SJCRH30 (cell line): ENCODE data around the gene MCF2L. TPM values are rescaled to one million over a fixed set of nuclear protein-coding genes. Genes with fewer than 3 reads are reported as not detected.
A peak's percentile ranks its signal among the peaks of the same experiment; 100 is the strongest.
"Not testable (repeated sequence)": the region's sequence is repeated elsewhere in the genome, so short reads cannot be mapped to it uniquely, and the experiment has no call there.

Experiments used
- DNase-seq, 2 experiments: peaks; one replicate each; pipeline ENCODE4 v3.0.0-alpha.2; 2015 to 2020
- H3K27ac ChIP-seq: fragments of 250-450 bp; sonication (Bioruptor Pico); 2 replicates; pipeline ENCODE4 v1.5.1; 2020; ENCODE audit warnings: mild to moderate bottlenecking, moderate library complexity
- H3K27me3 ChIP-seq: fragments of 250-450 bp; sonication (Bioruptor Pico); 2 replicates; pipeline ENCODE4 v1.5.1; 2020; ENCODE audit warnings: mild to moderate bottlenecking, moderate library complexity
- H3K36me3 ChIP-seq: fragments of 250-450 bp; sonication (Bioruptor Pico); 2 replicates; pipeline ENCODE4 v1.5.1; 2020; ENCODE audit warnings: mild to moderate bottlenecking, moderate library complexity
- H3K4me1 ChIP-seq: fragments of 250-450 bp; sonication (Bioruptor Pico); 2 replicates; pipeline ENCODE4 v1.5.1; 2020; ENCODE audit warnings: mild to moderate bottlenecking, moderate library complexity
- H3K4me3 ChIP-seq: fragments of 250-450 bp; sonication (Bioruptor Pico); 2 replicates; pipeline ENCODE4 v1.5.1; 2020; ENCODE audit warnings: mild to moderate bottlenecking, moderate library complexity
- H3K9me3 ChIP-seq: fragments of 250-450 bp; sonication (Bioruptor Pico); replicated peaks from 2 replicates; pipeline ENCODE4 v1.5.1; 2020; ENCODE audit warnings: mild to moderate bottlenecking, moderate library complexity
- total RNA-seq: library from RNA; depleted of rRNA; stranded (reverse); fragments of >200 nt; shearing (Covaris generic); gene quantifications from 2 replicates; pipeline ENCODE4 v1.2.3, GENCODE V29; 2014

The MCF2L gene
- total RNA-seq, 1 experiment from 2014 or later: 4.4 TPM

DNA sequence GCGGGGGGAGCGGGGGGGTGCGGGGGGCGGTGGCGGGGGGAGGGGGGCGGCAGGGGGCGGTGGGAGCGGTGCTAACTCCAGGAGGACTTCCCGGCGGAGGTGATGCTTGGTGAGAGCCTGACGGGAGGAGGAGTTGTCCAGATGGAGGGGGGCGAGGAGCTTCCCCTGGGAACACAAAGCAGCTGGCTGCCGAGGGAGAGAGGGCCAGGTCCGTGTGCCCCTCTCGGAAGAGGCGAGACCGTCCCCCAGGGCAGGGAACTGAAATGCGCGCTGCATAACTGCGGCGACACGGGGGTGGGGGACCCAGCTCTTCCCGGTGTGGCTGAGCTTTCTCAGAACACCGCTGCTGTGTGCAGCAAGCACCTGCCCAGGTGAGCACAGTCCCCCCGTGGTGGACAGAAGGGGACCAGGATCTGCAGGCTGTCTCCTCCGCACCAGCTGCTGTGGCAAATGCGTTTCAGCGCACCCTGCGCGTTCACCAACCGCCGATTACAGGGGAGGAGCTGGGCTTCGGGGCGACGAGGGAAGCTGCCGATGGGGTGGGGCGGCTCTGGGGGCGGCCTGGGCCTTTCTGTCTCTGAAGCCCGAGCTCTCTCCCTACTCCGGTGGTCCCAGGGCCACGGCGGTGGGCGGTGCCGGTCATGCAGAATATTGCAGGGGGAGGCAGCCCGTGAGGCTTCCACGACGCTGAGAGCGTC lies 81.9 kb downstream of the MCF2L start:
- Histone ChIP-seq H3K4me1 (no peaks in the 10 kb centered on the region), H3K27me3 (no peaks in the 10 kb centered on the region), H3K36me3 (no peaks in the 10 kb centered on the region), H3K4me3 (no peak overlapping the region), H3K27ac (no peak overlapping the region), H3K9me3 (no peaks in the 10 kb centered on the region)
- DNase-seq: no peak

DNA sequence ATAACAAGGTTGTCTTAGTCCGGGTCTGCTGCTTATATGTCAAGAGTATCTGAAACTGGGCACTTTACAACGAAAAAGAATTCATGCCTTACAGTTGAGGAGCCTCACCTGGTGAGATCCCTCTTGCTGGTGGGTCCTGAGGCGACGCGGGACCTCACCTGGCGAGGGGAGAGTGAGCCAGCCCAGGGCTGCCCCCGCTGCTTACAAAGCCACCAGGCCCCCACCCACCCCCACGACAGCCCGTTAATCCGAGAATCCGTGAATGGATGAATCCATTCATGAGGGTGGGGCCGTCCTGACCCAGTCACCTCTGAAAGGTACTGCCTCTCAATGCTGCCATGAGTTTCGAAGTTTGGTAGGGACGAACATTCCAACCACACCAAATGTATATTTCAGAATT lies 82.6 kb downstream of the MCF2L start:
- H3K27me3 ChIP-seq: no peaks in the 10 kb centered on the region
- H3K4me1 ChIP-seq: no peaks in the 10 kb centered on the region
- H3K36me3 ChIP-seq: no peaks in the 10 kb centered on the region
- no peak overlapping the region for H3K4me3 ChIP-seq
- no peak overlapping the region for H3K27ac ChIP-seq
- DNase-seq: no peak
- H3K9me3 ChIP-seq: no peaks in the 10 kb centered on the region

DNA sequence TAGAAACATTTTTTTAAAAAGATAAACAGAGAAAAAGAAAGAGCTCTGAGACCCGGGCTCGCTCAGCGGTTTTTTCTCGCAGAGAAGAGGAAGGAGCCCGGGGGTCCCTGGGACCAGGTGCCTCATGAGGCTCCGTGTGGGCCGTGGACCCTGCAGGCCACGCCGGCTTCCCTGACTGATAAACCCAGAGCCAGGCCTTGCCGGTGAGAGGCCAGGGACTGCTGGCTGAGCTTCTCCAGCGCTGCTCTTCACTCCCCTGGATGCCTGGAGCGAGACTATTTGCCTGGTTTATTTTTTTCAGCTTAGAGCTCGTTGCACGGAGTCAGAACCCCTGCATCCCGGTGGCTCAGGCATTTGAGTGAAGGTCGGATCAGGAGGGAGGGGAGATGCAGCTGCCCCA lies 83.2 kb downstream of the MCF2L start:
- H3K4me1 ChIP-seq: no peaks in the 10 kb centered on the region
- no peaks in the 10 kb centered on the region for H3K36me3 ChIP-seq
- no peak overlapping the region for H3K27ac ChIP-seq
- H3K27me3 ChIP-seq: no peaks in the 10 kb centered on the region
- no peaks in the 10 kb centered on the region for H3K9me3 ChIP-seq
- DNase-seq: no peak
- no peak overlapping the region for H3K4me3 ChIP-seq

DNA sequence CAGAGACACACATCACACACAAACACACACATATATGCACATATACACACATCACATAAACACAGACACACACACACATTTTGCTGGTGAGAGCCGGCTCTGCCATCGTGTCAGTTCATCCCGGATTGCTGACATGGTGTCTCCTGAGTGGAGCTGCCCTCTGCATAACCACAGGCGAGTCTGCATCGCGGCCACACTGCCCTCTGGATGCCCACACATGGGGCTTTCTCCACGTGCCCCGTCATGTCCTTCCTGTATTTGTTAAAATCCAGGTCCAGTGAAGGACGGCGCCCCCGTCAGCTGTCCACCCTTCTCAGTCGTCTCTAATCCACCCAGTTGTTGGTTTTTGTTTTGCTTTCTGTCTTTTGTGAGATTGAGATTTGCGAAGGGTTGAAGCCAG lies 84.0 kb downstream of the MCF2L start:
- H3K9me3 ChIP-seq: no peaks in the 10 kb centered on the region
- H3K4me1 ChIP-seq: no peaks in the 10 kb centered on the region
- H3K27ac ChIP-seq: no peak overlapping the region
- DNase-seq: peak in 1 of 2 experiments; percentile 22
- H3K27me3 ChIP-seq: no peaks in the 10 kb centered on the region
- H3K36me3 ChIP-seq: no peaks in the 10 kb centered on the region
- no peak overlapping the region for H3K4me3 ChIP-seq

DNA sequence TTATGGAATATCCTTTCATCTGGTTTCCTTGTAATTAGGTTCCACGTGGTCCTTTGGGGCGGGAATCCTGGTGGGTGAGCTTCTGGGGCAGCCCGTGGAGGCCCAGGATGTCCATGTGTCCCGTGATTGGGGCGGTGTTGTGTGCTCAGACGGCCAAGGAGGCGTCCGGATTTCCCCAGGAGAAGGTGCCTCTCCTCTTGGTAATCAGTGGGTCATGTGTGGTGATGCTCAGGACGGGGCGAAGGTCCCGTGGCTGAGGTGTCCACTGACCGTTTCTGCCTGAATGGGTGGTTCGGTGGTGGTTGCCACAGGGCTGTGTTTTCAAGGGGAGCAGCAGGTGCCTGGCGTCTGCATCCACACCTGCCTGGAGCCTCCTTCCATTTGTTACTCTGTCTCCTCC lies 84.4 kb downstream of the MCF2L start:
- Histone ChIP-seq H3K4me3 (no peak overlapping the region), H3K4me1 (no peaks in the 10 kb centered on the region), H3K27me3 (no peaks in the 10 kb centered on the region), H3K27ac (no peak overlapping the region), H3K36me3 (no peaks in the 10 kb centered on the region), H3K9me3 (no peaks in the 10 kb centered on the region)
- no peak for DNase-seq

DNA sequence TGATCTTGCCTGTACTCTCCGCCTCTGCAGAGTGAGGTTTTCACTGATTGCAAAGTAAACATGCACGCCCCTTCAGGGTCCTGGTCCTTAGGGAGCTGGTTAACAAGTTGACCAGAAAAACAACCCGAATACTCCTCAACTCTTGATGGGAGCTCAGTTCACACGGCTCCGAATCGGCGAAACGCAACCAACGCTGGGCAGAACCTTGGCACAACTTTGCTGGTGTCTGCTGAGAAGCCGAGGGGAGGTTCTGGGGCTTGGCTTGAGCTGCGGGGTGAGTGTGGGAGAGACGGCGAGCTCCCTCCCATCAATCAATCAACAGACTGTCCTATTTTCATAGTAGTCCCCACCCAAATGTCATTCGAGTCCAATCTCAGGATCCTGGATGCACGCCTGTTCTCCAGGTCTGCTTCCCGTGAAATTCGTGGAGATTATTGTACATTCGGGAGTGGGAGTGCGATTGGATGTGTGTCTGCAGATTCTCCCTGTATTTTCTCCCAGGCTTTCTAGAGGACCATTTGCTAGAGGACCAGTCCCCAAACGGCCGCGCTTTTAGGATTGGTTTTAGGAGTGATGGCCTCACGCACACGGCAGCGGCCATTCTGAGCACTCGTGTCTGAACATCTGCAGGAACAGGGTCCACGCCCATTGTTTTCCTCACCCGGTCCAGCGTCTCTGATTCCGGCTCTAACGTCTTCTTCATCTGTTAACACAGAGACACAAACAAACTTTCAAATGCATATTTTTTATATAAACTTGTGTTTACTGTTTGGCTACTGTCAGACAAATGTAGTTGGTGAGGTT lies 85.0 kb downstream of the MCF2L start:
- Histone ChIP-seq H3K27me3 (no peaks in the 10 kb centered on the region), H3K4me1 (no peaks in the 10 kb centered on the region), H3K9me3 (no peaks in the 10 kb centered on the region), H3K36me3 (no peaks in the 10 kb centered on the region), H3K4me3 (no peak overlapping the region), H3K27ac (no peak overlapping the region)
- no peak for DNase-seq

DNA sequence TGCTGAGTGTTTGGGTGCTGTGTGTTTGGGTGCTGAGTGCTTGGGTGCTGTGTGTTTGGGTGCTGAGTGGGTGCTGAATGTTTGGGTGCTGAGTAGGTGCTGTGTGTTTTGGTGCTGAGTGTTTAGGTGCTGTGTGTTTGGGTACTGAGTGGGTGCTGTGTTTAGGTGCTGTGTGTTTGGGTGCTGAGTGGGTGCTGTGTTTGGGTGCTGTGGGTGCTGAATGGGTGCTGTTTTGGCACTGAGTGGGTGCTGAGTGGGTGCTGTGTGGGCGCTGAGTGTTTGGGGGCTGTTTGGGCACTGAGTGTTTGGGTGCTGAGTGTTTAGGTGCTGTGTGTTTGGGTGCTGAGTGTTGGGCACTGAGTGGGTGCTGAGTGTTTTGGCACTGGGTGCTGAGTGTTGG lies 88.1 kb downstream of the MCF2L start:
- H3K9me3 ChIP-seq: no peaks in the 10 kb centered on the region
- DNase-seq: no peak
- H3K27me3 ChIP-seq: no peaks in the 10 kb centered on the region
- no peaks in the 10 kb centered on the region for H3K4me1 ChIP-seq
- H3K36me3 ChIP-seq: no peaks in the 10 kb centered on the region
- H3K27ac ChIP-seq: no peak overlapping the region
- no peak overlapping the region for H3K4me3 ChIP-seq

DNA sequence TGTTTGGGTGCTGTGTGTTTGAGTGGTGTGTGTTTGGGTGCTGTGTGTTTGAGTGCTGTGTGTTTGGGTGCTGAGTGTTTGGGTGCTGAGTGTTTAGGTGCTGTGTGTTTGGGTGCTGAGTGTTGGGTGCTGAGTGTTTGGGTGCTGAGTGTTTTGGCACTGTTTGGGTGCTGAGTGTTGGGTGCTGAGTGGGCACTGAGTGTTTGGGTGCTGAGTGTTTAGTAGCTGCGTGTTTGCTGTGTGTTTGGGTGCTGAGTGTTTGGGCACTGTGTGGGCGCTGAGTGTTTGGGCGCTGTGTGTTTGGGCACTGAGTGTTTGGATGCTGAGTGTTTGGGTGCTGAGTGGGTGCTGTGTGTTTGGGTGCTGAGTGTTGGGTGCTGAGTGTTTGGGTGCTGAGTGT lies 88.5 kb downstream of the MCF2L start:
- not testable (repeated sequence) for H3K4me3 ChIP-seq, H3K9me3 ChIP-seq, H3K36me3 ChIP-seq, DNase-seq, H3K27me3 ChIP-seq, H3K27ac ChIP-seq, H3K4me1 ChIP-seq

DNA sequence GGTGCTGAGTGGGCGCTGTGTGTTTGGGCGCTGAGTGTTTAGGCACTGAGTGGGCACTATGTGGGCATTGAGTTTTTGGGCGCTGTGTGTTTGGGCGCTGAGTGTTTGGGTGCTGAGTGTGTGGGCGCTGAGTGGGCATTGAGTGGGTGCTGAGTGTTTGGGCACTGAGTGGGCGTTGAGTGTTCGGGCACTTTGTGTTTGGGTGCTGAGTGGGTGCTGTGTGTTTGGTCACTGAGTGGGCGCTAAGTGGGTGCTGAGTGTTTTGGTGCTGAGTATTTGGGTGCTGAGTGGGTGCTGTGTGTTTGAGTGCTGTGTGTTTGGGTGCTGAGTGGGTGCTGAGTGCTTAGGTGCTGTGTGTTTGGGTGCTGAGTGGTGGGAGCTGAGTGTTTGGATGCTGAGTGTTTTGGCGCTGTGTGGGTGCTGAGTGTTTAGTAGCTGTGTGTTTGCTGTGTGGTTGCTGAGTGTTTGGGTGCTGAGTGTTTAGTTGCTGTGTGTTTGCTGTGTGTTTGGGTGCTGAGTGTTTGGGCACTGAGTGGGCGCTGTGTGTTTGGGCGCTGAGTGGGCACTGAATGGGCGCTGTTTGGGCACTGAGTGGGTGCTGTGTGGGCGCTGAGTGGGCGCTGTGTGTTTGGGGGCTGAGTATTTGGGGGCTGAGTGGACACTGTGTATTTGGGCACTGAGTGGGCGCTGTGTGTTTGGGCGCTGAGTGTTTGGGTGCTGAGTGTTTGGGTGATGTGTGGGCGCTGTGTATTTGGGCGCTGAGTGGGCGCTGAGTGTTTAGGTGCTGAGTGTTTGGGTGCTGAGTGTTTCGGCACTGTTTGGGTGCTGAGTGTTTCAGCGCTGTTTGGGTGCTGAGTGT lies 89.3 kb downstream of the MCF2L start:
- Histone ChIP-seq H3K36me3 (no peaks in the 10 kb centered on the region), H3K27me3 (no peaks in the 10 kb centered on the region), H3K9me3 (no peaks in the 10 kb centered on the region), H3K4me3 (no peak overlapping the region), H3K27ac (no peak overlapping the region), H3K4me1 (no peaks in the 10 kb centered on the region)
- no peak for DNase-seq

DNA sequence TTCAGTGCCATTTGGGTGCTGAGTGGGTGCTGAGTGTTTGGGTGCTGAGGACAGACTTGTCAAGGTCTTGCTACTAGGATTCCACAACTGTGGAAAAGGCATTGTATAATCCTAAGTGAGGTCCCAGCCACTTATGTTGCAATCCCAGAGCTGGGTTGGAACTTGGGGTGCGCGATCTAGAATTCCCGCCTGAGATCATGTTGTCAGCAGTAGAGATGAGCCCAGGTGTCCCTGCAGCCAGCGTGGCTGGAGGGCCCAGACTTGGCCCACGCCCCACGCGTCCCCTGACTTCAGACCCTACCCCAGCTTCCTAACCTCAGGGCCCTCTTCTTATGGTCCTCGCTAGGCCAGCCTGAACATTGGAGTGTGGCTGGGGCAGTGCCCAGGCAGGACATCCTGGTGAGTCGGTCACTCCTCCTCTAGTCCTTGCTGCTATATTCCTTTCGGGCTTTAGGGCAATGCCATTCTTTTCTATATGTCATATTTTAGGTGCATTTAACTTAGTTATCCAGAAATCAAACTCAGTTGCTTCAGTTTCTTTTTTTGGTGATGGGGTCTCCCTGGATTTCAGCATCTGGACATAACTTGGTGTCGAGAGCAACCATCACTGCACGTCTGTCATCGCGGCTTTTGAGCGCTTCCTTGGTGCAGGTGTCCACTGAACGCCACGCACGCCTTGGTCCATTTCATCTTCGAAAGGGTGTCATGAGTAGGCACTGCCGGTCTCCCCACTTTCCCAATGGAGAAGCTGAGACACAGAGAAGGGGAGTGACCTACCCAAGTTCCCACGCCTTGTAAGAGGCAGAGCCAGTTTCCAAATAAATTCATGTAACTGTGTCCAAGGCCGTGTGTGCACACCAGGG lies 90.2 kb downstream of the MCF2L start:
- DNase-seq: no peak
- Histone ChIP-seq H3K36me3 (no peaks in the 10 kb centered on the region), H3K27ac (no peak overlapping the region), H3K4me3 (no peak overlapping the region), H3K4me1 (no peaks in the 10 kb centered on the region), H3K9me3 (no peaks in the 10 kb centered on the region), H3K27me3 (no peaks in the 10 kb centered on the region)

DNA sequence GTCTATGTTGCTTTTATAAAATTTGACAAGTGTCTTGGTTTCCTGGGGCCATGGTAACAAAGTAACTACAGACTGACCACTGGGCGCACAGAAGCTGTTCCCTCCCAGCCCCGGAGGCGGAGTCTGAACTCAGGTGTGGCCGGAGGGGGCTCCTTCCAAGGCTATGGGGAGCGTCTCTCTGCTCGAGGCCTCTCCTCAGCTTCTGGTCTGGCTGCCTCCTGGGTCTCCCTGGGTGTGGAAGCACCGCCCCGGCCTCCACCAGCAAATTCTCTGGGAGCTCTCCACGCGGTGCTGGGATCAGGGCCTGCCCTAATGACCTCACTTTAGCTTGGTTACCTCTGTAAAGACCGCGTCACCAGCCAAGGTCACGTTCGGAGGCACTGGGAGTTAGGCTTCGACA lies 90.9 kb downstream of the MCF2L start:
- Histone ChIP-seq H3K9me3 (no peaks in the 10 kb centered on the region), H3K36me3 (no peaks in the 10 kb centered on the region), H3K27ac (no peak overlapping the region), H3K27me3 (no peaks in the 10 kb centered on the region), H3K4me3 (no peak overlapping the region), H3K4me1 (no peaks in the 10 kb centered on the region)
- DNase-seq: no peak

DNA sequence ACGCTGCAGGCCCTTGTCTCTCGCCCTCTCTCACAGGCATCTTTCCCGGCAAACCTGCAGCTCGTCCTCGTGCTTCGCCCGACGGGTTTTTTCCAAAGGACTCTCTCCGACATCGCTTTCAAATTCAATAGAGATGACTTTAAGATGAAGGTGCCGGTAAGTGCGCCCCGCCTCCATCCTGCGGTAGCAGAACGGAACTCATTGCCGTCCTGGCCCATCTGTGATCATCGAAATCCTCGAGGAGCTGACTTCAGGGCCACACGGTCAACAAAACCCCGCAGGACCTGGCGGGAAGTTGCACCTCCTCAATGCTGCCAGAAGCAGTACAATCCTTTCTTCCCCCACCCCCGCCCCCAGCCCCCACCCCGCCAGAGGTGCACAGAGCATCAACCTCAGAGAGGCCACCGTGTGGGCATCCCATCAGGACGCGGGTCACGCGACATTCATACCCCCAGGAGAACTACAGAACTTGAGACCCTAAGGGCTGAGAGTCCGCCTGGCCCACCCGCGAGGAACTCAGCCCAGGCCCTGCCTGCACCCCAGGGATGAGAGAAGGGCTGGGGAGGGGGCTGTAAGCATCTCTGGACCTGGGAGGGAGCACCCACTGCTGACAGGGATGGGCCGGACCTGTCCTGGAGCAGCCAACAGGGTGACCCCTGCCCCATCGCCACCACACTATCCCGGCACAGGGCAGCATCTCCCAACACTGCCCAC lies 91.7 kb downstream of the MCF2L start:
- Histone ChIP-seq H3K27ac (no peak overlapping the region), H3K9me3 (no peaks in the 10 kb centered on the region), H3K36me3 (no peaks in the 10 kb centered on the region), H3K27me3 (no peaks in the 10 kb centered on the region), H3K4me3 (no peak overlapping the region), H3K4me1 (no peaks in the 10 kb centered on the region)
- DNase-seq: no peak

DNA sequence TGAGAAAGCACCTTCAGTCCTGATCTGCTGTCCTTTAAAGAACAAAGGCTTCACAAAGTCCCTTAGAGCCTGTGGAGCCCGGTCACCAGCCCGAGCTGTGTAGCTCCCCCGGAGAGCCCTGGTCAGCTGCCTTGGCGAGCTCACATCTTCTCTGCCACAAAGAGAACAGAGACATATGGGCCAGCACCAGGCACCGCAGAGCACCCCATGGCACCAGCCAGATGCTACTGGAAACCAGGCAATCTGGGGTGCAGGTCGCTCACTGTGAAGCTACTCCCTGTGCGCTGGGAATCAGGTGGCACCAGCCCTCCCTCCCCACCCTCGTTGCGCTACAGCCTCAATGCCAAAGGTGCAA lies 92.2 kb downstream of the MCF2L start:
- Histone ChIP-seq H3K9me3 (no peaks in the 10 kb centered on the region), H3K36me3 (no peaks in the 10 kb centered on the region), H3K4me3 (no peak overlapping the region), H3K27me3 (no peaks in the 10 kb centered on the region), H3K27ac (no peak overlapping the region), H3K4me1 (no peaks in the 10 kb centered on the region)
- DNase-seq: no peak

DNA sequence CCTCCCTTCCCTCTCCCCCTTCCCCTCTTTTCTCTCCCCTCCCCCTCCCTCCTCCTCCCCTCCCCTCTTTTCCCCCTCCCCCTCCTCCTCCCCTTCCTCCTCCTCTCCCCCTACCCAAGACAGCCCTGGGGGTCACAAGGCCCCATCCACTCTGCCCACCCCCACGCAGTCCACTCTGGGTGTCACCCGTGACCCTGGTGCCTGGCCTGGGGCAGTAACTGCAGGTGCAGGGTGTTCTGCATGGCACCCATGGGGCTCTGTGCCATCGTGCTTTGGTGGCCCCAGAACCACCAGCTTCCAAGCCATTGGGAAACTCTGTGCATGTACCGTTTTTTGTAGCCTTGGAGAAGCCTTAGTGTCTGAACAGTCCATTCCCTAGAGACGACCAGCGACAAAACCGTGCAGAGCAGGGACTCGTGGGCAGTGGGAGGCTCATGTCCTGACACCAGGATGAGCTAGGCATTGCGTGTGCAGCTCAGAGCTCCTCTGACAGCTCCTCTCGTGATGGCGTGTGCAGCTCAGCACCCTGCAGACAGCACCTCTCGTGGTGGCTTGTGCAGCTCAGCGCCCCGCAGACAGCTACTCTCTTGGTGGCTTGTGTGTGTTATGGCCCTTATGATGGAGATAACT lies 92.9 kb downstream of the MCF2L start:
- Histone ChIP-seq H3K4me3 (no peak overlapping the region), H3K36me3 (no peaks in the 10 kb centered on the region), H3K27me3 (no peaks in the 10 kb centered on the region), H3K27ac (no peak overlapping the region), H3K4me1 (no peaks in the 10 kb centered on the region), H3K9me3 (no peaks in the 10 kb centered on the region)
- no peak for DNase-seq
